Stimulated activated CD4-positive, alpha-beta T cell treated with anti-CD3 and anti-CD28 coated beads, TNF-alpha, amount 100 ng/mL, for 24 hours (primary cell): ENCODE results near the gene ZNF554.
"Not testable (repeated sequence)": the region's sequence is repeated elsewhere in the genome, so short reads cannot be mapped to it uniquely, and the experiment has no call there.

Experiments used
- DNase-seq, 3 experiments: peaks; one replicate each; pipeline ENCODE4 v3.0.0-alpha.2; 2020; ENCODE audit warnings: low read depth in 3 of 3

ZNF554 gene

GRCh38 chr19:2790557-2791271 is 29.0 kb upstream of the ZNF554 start:
- DNase-seq: no peak

- DNase-seq: no peak
Measured at GRCh38 chr19:2791440-2791839, 28.2 kb upstream of the ZNF554 start.

GRCh38 chr19:2791876-2792275 is 27.8 kb upstream of the ZNF554 start:
- no peak for DNase-seq

GRCh38 chr19:2792666-2793065 is 27.0 kb upstream of the ZNF554 start:
- DNase-seq: not testable (repeated sequence)

- no peak for DNase-seq
Measured at GRCh38 chr19:2793126-2793525, 26.5 kb upstream of the ZNF554 start.

GRCh38 chr19:2793577-2793976 is 26.1 kb upstream of the ZNF554 start:
- DNase-seq: no peak

- no peak for DNase-seq
Measured at GRCh38 chr19:2795827-2796658, 23.6 kb upstream of the ZNF554 start.

- DNase-seq: no peak
Measured at GRCh38 chr19:2796659-2797266, 22.9 kb upstream of the ZNF554 start.

GRCh38 chr19:2797280-2797679 is 22.4 kb upstream of the ZNF554 start:
- DNase-seq: no peak

- DNase-seq: no peak
Measured at GRCh38 chr19:2798158-2798685, 21.4 kb upstream of the ZNF554 start.

GRCh38 chr19:2798733-2799132 is 20.9 kb upstream of the ZNF554 start:
- no peak for DNase-seq

GRCh38 chr19:2799273-2800020 is 20.2 kb upstream of the ZNF554 start:
- no peak for DNase-seq

- DNase-seq: no peak
Measured at GRCh38 chr19:2800506-2800905, 19.2 kb upstream of the ZNF554 start.

GRCh38 chr19:2802826-2803225 is 16.8 kb upstream of the ZNF554 start:
- no peak for DNase-seq

GRCh38 chr19:2803486-2804155 is 16.0 kb upstream of the ZNF554 start:
- no peak for DNase-seq

GRCh38 chr19:2804156-2805004 is 15.3 kb upstream of the ZNF554 start:
- no peak for DNase-seq

GRCh38 chr19:2805261-2805900 is 14.3 kb upstream of the ZNF554 start:
- DNase-seq: no peak

- no peak for DNase-seq
Measured at GRCh38 chr19:2805991-2806649, 13.5 kb upstream of the ZNF554 start.

GRCh38 chr19:2806736-2807378 is 12.8 kb upstream of the ZNF554 start:
- DNase-seq: no peak
